ENCODE results near the gene SMIM11. TPM values are rescaled to one million over a fixed set of nuclear protein-coding genes. Genes with fewer than 3 reads are reported as not detected.

The SMIM11 gene, protein sequence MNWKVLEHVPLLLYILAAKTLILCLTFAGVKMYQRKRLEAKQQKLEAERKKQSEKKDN
- 17.2 and 20.2 TPM in 2 replicates for total RNA-seq

DNA sequence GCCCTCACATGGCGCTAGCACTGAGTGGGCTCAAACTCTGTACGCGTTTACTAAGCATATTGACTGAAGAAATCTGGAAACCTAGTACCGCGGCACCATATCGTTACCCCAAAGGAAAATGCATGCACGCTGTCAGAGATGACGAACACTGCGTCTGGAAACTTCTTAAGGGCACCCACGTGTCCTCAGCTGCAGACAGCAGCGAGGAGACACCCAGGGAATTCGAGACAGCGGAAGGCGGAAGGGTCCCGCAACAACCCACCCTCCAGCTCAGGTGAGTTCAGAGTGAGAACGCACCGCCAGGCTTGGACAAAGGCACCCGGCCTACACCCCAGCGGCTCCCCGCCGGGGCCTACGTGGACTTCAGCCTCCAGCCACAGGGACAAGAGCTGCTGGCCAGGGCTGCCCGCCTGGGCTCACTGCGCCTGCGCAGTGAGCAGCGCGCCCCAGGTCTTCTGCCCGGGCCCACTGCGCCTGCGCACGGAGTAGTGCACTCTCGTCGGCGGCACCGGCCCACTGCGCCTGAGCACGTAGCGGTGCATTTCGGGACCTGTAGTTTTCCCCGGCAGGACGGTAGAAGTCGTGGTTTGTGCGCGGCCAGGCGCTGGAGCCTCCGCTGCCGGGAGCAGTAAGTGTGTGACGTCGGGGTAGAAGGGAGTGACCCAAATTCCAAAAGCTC lies at the start of gene SMIM11:
TSS of gene SMIM11 (plus strand) at position 568 of the 679 bp plus-strand sequence. CDS start 3,998 bp downstream, outside the sequence.

DNA sequence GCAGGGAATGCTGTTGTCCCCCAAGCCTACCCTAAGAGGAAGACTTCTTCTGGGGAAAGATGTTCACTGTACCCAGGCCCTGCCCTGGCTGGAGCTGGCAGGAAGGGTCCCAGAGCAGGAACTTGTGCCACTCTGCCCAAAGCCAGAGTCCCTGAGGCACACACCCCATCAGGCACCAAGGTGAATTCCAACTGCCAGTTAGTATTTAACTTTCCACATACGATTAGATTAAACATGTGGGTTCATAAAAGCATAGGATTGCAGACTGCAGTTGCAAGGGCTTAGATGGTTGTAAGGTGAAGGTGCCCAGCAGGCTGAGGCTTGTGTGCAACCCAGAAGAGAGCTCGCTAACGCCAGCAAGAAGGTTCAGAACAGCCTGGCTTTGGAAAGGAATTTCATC lies 11.6 kb upstream of the SMIM11 start, which contains the start of gene KCNE2:
TSS of gene KCNE2 (plus strand) at position 274 of the 400 bp plus-strand sequence. CDS start 6,473 bp downstream, outside the sequence.

DNA sequence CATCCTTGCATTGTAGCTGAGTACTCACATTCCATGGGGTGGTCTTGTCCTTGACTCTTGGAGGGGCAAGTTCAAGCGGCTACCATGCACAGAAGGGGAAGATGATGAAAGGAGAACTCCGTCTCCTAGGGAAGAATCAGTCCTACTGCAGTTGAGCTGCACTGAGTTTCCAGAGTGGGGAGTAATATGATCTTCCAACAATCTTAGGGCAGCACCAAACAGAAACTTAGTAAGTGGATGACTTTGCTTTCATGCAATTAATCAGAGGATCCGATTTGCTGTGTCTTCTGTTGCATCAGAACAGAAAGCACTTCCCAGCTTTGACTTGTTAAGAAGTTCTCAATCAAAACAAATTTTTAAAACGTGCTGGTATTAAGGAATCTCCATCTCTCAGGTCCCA lies 48.5 kb downstream of the SMIM11 start, which contains the start of gene SMIM34:
TSS of gene SMIM34 (minus strand) at position 147 of the 400 bp plus-strand sequence. CDS start at position 35, 112 bp downstream.

Other genes with a start within 250 kb of the SMIM11 start
- gene KCNE2, start 11.5 kb upstream of the SMIM11 start, total RNA-seq = not detected in 2 replicates
- gene SMIM34, start 48.4 kb downstream of the SMIM11 start, total RNA-seq = not detected in 2 replicates
- gene KCNE1, start 136.7 kb downstream of the SMIM11 start, total RNA-seq = 0.53 and 0.87 TPM in 2 replicates
- gene RCAN1, start 239.6 kb downstream of the SMIM11 start, total RNA-seq = 163 and 225 TPM in 2 replicates

All from aortic smooth muscle cell (primary cell).